Heart left ventricle (tissue), 16 donors: ENCODE measurements around the gene LIG4. TPM values are rescaled to one million over a fixed set of nuclear protein-coding genes. Genes with fewer than 3 reads are reported as not detected.
A peak's percentile ranks its signal among the peaks of the same experiment; 100 is the strongest.

ENCODE experiments used
- ATAC-seq, 4 donors: fragments of 200-7000 bp; cut with Tn5 transposase; one replicate each; pipeline ENCODE4 v1.9.1; 2020 to 2022; ENCODE audit warnings: moderate library complexity in 4 of 4, mild to moderate bottlenecking in 3 of 4, moderate number of reproducible peaks in 1 of 4
- DNase-seq, 5 donors: peaks; one replicate each; pipeline ENCODE4 v3.0.0-alpha.2; 2020
- H3K27ac ChIP-seq, 12 donors: fragments of 200-600 bp; sonication (generic) in 4 of 12; one replicate each; pipeline versions ENCODE4 v1.5.0 to v1.8.0; 2016 to 2022; ENCODE audit warnings: mild to moderate bottlenecking in 2 of 12
- H3K27me3 ChIP-seq, 9 donors: fragments of 200-600 bp; sonication (generic) in 2 of 9; one replicate each; pipeline versions ENCODE4 v1.5.1 to v1.8.0; 2016 to 2022; ENCODE audit warnings: mild to moderate bottlenecking in 3 of 9
- H3K36me3 ChIP-seq, 9 donors: fragments of 200-600 bp; sonication (generic) in 2 of 9; one replicate each; pipeline versions ENCODE4 v1.5.0 to v1.8.0; 2018 to 2022; ENCODE audit warnings: mild to moderate bottlenecking in 2 of 9
- H3K4me1 ChIP-seq, 12 donors: fragments of 200-600 bp; sonication (generic) in 4 of 12; one replicate each; pipeline versions ENCODE4 v1.5.0 to v1.8.0; 2016 to 2022; ENCODE audit warnings: mild to moderate bottlenecking in 3 of 12
- H3K4me3 ChIP-seq, 12 donors: fragments of 200-600 bp; sonication (generic) in 4 of 12; one replicate each; pipeline versions ENCODE4 v1.5.0 to v1.8.0; 2017 to 2022; ENCODE audit warnings: mild to moderate bottlenecking in 9 of 12, moderate library complexity in 4 of 12
- H3K9me3 ChIP-seq, 12 donors: fragments of 200-600 bp; sonication (generic) in 4 of 12; one replicate each; pipeline versions ENCODE4 v1.5.0 to v1.8.0; 2016 to 2022; ENCODE audit warnings: mild to moderate bottlenecking in 1 of 12
- CTCF ChIP-seq, 12 donors: fragments of 200-600 bp; sonication (generic) in 4 of 12; IDR thresholded peaks; one replicate each; pipeline versions ENCODE4 v1.5.0 to v1.8.0; 2018 to 2022; ENCODE audit warnings: antibody characterized with exemption in 12 of 12, mild to moderate bottlenecking in 5 of 12
- POLR2A ChIP-seq, 2 donors: fragments of 450-650 bp; IDR thresholded peaks; one replicate each; pipeline ENCODE4 v1.6.1; 2017; ENCODE audit warnings: antibody characterized with exemption in 2 of 2, mild to moderate bottlenecking in 2 of 2, moderate library complexity in 2 of 2
- WGBS, 4 donors: extraction: QIAGEN DNeasy Blood & Tissue Kit in 2 of 4; methylation state at CpG; one replicate each; pipeline versions ENCODE4 v1.1.5 to v1.1.7; 2013 to 2018; 5-methylcytosine and 5-hydroxymethylcytosine counted together
- intact Hi-C, 10 donors: fragments of 100-400 bp; cut with DNase I; formaldehyde crosslinking; loops; one replicate each; pipeline versions ENCODE4 v1.11.1 to v1.14.2; 2022
- polyA plus RNA-seq, 2 donors: library from polyadenylated mRNA; stranded (reverse); fragments of 200-250 nt; gene quantifications; one replicate each; pipeline ENCODE4 v1.2.3, GENCODE V29; 2013
- total RNA-seq, 9 donors: library from RNA; depleted of rRNA in 2 of 9; stranded (reverse); fragments of >200 nt in 2 of 9; fragmentation: NEBNext Ultra II Directional in 3 of 9; extraction: Animal tissue kit (Norgen Biotek cat#: 25700) in 3 of 9; gene quantifications; one replicate each; pipeline versions ENCODE4 v1.1.0 to v1.2.4, GENCODE V29; 2016 to 2023
- donor health status: ischemic (EF 13 %, LVEDD 7.1; RV severe dilation, severe dysfunction).
- donor health status: healthy with polysubstance abuse.
- donor health status: DM: no; HTN: yes; CAD: no.
- donor health status: DM: no; HTN: no; CAD: no.
- donor health status: ischemic (EF 25% LVEDD 6.9; RV normal size, moderate dysfunction).
- donor health status: ischemic (EF 25% LVEDD 5.7; RV mildly dilated, moderate dysfunction).
- donor health status: healthy.
- donor health status: DM: yes; HTN: yes; CAD: no.
- donor health status: ischemic (EF 35%, LVEDD 5.7; RV mildly dilated, moderate dysfunction).
- donor health status: nonischemic (EF 11% LVEDD 7.7; RV severe dilation, severe dysfunction).
- donor health status: DM: yes; HTN: yes; CAD: no.
- donor health status: PGD.
- donor health status: ischemic (EF 29% LVEDD 5.4; RV normal size, mild dysfunction).
- donor health status: nonischemic (EF 23%, LVEDD 6.1; RV moderate dilation, normal function).

The LIG4 gene
- total and polyA plus RNA-seq, 11 donors, result 6.4 to 13.2 (median 9.2) TPM

GRCh38 chr13:108182652-108183051, 32.7 kb downstream of the LIG4 start:
- Histone ChIP-seq H3K4me1 (no peaks in the 10 kb centered on the region), H3K9me3 (no peaks in the 10 kb centered on the region), H3K27ac (no peak overlapping the region), H3K4me3 (no peak overlapping the region), H3K27me3 (peaks cover 0 to 3% (median 0%) of the 10 kb centered on the region in 9 donors), H3K36me3 (no peaks in the 10 kb centered on the region)
- TF ChIP-seq POLR2A (IDR thresholded peaks at IDR 0.05) (no peak), CTCF (IDR thresholded peaks at IDR 0.05) (no peak)
- 56 to 69% (median 66%) methylated on average over 3 of the region's 3 CpGs for WGBS, 4 donors
- ATAC-seq (no peak), DNase-seq (no peak)
- intact Hi-C loops, result no loop called here

- DNase-seq, result no peak
- no peak for ATAC-seq
- Histone ChIP-seq H3K4me1 (no peaks in the 10 kb centered on the region), H3K27ac (no peak overlapping the region), H3K4me3 (no peak overlapping the region), H3K27me3 (no peaks in the 10 kb centered on the region), H3K36me3 (no peaks in the 10 kb centered on the region), H3K9me3 (peaks cover 0 to 19% (median 6%) of the 10 kb centered on the region in 12 donors)
- intact Hi-C loops, result no loop called here
- WGBS, 4 donors, result 83 to 96% (median 88%) methylated on average over 9 of the region's 9 CpGs
- no peak for TF ChIP-seq CTCF (IDR thresholded peaks at IDR 0.05)
- TF ChIP-seq POLR2A (IDR thresholded peaks at IDR 0.05), result no peak
Measured at GRCh38 chr13:108178078-108178477, 37.3 kb downstream of the LIG4 start.

GRCh38 chr13:108176685-108177274, 38.6 kb downstream of the LIG4 start:
- Histone ChIP-seq H3K9me3 (peaks cover 0 to 30% (median 7%) of the 10 kb centered on the region in 12 donors), H3K4me3 (no peak overlapping the region), H3K27me3 (no peaks in the 10 kb centered on the region), H3K4me1 (no peaks in the 10 kb centered on the region), H3K27ac (no peak overlapping the region), H3K36me3 (no peaks in the 10 kb centered on the region)
- ATAC-seq (no peak), DNase-seq (no peak)
- WGBS, 4 donors, result 52 to 58% (median 55%) methylated on average over 8 of the region's 8 CpGs
- TF ChIP-seq POLR2A (IDR thresholded peaks at IDR 0.05) (no peak), CTCF (IDR thresholded peaks at IDR 0.05) (peak in 6 of 12 donors; percentile 17 to 31 (median 26))
- intact Hi-C loops, result no loop called here

- Histone ChIP-seq H3K27me3 (no peaks in the 10 kb centered on the region), H3K9me3 (peaks cover 0 to 32% (median 9%) of the 10 kb centered on the region in 12 donors), H3K27ac (no peak overlapping the region), H3K4me3 (no peak overlapping the region), H3K4me1 (no peaks in the 10 kb centered on the region), H3K36me3 (no peaks in the 10 kb centered on the region)
- no peak for TF ChIP-seq CTCF (IDR thresholded peaks at IDR 0.05)
- no peak for TF ChIP-seq POLR2A (IDR thresholded peaks at IDR 0.05)
- 77 to 84% (median 82%) methylated on average over 2 to 3 of the region's 3 CpGs for WGBS, 4 donors
- intact Hi-C loops, result no loop called here
- no peak for DNase-seq
- no peak for ATAC-seq
Measured at GRCh38 chr13:108168929-108169328, 46.4 kb downstream of the LIG4 start.
